H9 (cell line): ENCODE results near the gene CASP12. TPM values are rescaled to one million over a fixed set of nuclear protein-coding genes. Genes with fewer than 3 reads are reported as not detected.

Experiments used
- DNase-seq: peaks from one replicate; pipeline ENCODE4 v3.0.0-alpha.2; 2017
- H2AFZ ChIP-seq: one replicate; pipeline ENCODE4 v1.6.1; 2013; ENCODE audit warnings: mild to moderate bottlenecking, low read length, control low read depth, moderate library complexity
- H2AK5ac ChIP-seq: 2 replicates; pipeline ENCODE4 v1.6.1; 2013; ENCODE audit warnings: low read length, control low read depth, mixed read lengths; ENCODE audit not compliant: insufficient read length
- H2BK120ac ChIP-seq: one replicate; pipeline ENCODE4 v1.6.1; 2013; ENCODE audit warnings: low read depth, mild to moderate bottlenecking, low read length, control low read depth, inconsistent platforms; ENCODE audit not compliant: poor library complexity, severe bottlenecking
- H2BK12ac ChIP-seq: 2 replicates; pipeline ENCODE4 v1.6.1; 2013; ENCODE audit warnings: low read length, control low read depth, mixed read lengths, low read depth; ENCODE audit not compliant: insufficient read length
- H2BK15ac ChIP-seq: 2 replicates; pipeline ENCODE4 v1.6.1; 2013; ENCODE audit warnings: low read depth, low read length, control low read depth
- H2BK20ac ChIP-seq: one replicate; pipeline ENCODE4 v1.6.1; 2013; ENCODE audit warnings: low read depth, mild to moderate bottlenecking, low read length, control low read depth, inconsistent platforms; ENCODE audit not compliant: poor library complexity, severe bottlenecking
- H2BK5ac ChIP-seq: 2 replicates; pipeline ENCODE4 v1.6.1; 2013; ENCODE audit warnings: low read length, control low read depth, mixed read lengths; ENCODE audit not compliant: insufficient read length
- H3K14ac ChIP-seq: 2 replicates; pipeline ENCODE4 v1.6.1; 2013; ENCODE audit warnings: low read length, control low read depth; ENCODE audit not compliant: insufficient read depth
- H3K18ac ChIP-seq: 2 replicates; pipeline ENCODE4 v1.6.1; 2013; ENCODE audit warnings: low read depth, mild to moderate bottlenecking, mixed read lengths, low read length, control low read depth; ENCODE audit not compliant: insufficient read length
- H3K23ac ChIP-seq: 2 replicates; pipeline ENCODE4 v1.6.1; 2013; ENCODE audit warnings: low read length, control low read depth, mixed read lengths, low read depth; ENCODE audit not compliant: insufficient read length
- H3K23me2 ChIP-seq: 2 replicates; pipeline ENCODE4 v1.6.1; 2013; ENCODE audit warnings: low read depth, mild to moderate bottlenecking, mixed read lengths, low read length, control low read depth; ENCODE audit not compliant: insufficient read length, poor library complexity, severe bottlenecking
- H3K27ac ChIP-seq: 2 replicates; pipeline ENCODE4 v1.5.1; 2013; ENCODE audit warnings: low read length, control low read depth, mixed read lengths, low read depth; ENCODE audit not compliant: insufficient read length
- H3K27me3 ChIP-seq: 2 replicates; pipeline ENCODE4 v1.6.1; 2013; ENCODE audit warnings: low read length, control low read depth, inconsistent platforms; ENCODE audit not compliant: insufficient read depth
- H3K4ac ChIP-seq: 2 replicates; pipeline ENCODE4 v1.6.1; 2013; ENCODE audit warnings: low read depth, mild to moderate bottlenecking, control low read depth, inconsistent platforms, low read length, moderate library complexity
- H3K4me1 ChIP-seq: 2 replicates; pipeline ENCODE4 v1.6.1; 2013; ENCODE audit warnings: low read length, control low read depth, inconsistent platforms; ENCODE audit not compliant: insufficient read depth
- H3K4me2 ChIP-seq: 2 replicates; pipeline ENCODE4 v1.6.1; 2013; ENCODE audit warnings: low read length, control low read depth, mixed read lengths; ENCODE audit not compliant: insufficient read length, insufficient read depth
- H3K56ac ChIP-seq: 2 replicates; pipeline ENCODE4 v1.6.1; 2013; ENCODE audit warnings: low read depth, mild to moderate bottlenecking, mixed read lengths, low read length, control low read depth; ENCODE audit not compliant: insufficient read length
- H3K79me1 ChIP-seq: 2 replicates; pipeline ENCODE4 v1.6.1; 2013; ENCODE audit warnings: low read depth, mild to moderate bottlenecking, moderate library complexity, low read length, control low read depth, inconsistent platforms; ENCODE audit not compliant: insufficient read depth, poor library complexity, severe bottlenecking
- H3K79me2 ChIP-seq: 2 replicates; pipeline ENCODE4 v1.6.1; 2013; ENCODE audit warnings: low read length, control low read depth, inconsistent platforms; ENCODE audit not compliant: insufficient read depth
- H3K9ac ChIP-seq: 2 replicates; pipeline ENCODE4 v1.6.1; 2013; ENCODE audit warnings: low read length, control low read depth, mixed read lengths; ENCODE audit not compliant: insufficient read length; ENCODE audit errors: extremely low read depth
- H3K9me3 ChIP-seq: one replicate; pipeline ENCODE4 v1.6.1; 2013; ENCODE audit warnings: low read depth, low read length, inconsistent platforms; ENCODE audit not compliant: control insufficient read depth
- H3T11ph ChIP-seq: one replicate; pipeline ENCODE4 v1.6.1; 2013; ENCODE audit warnings: mild to moderate bottlenecking, low read length, control low read depth, inconsistent platforms
- H4K20me1 ChIP-seq: one replicate; pipeline ENCODE4 v1.6.1; 2013; ENCODE audit not compliant: control insufficient read depth, insufficient read length, insufficient read depth
- H4K5ac ChIP-seq: 2 replicates; pipeline ENCODE4 v1.6.1; 2013; ENCODE audit warnings: low read depth, mild to moderate bottlenecking, mixed read lengths, low read length, control low read depth; ENCODE audit not compliant: insufficient read length
- H4K8ac ChIP-seq: replicated peaks from 2 replicates; pipeline ENCODE4 v1.6.1; 2013; ENCODE audit warnings: low read length, control low read depth, mixed read lengths, low read depth; ENCODE audit not compliant: insufficient read length
- H4K91ac ChIP-seq: 2 replicates; pipeline ENCODE4 v1.6.1; 2013; ENCODE audit warnings: low read depth, mild to moderate bottlenecking, moderate library complexity, mixed read lengths, low read length, control low read depth; ENCODE audit not compliant: insufficient read length
- H3K27ac Mint-ChIP-seq, 3 experiments: 2 replicates in 2 of 3; 3 replicates in 1 of 3; pipeline ENCODE4 v1.8.0; 2020 to 2021; ENCODE audit warnings: mixed read lengths in 3 of 3, mild to moderate bottlenecking in 1 of 3, moderate library complexity in 1 of 3
- H3K27me3 Mint-ChIP-seq: 2 replicates; pipeline ENCODE4 v1.8.0; 2021; ENCODE audit warnings: low read depth, mild to moderate bottlenecking, moderate library complexity, mixed read lengths
- H3K36me3 Mint-ChIP-seq, 3 experiments: 2 replicates in 2 of 3; 3 replicates in 1 of 3; pipeline ENCODE4 v1.8.0; 2020 to 2021; ENCODE audit warnings: low read depth in 3 of 3, mixed read lengths in 3 of 3; ENCODE audit not compliant: insufficient read depth in 1 of 3
- H3K4me1 Mint-ChIP-seq, 2 experiments: 2 replicates each; pipeline ENCODE4 v1.8.0; 2020; ENCODE audit warnings: mixed read lengths in 2 of 2
- H3K4me3 Mint-ChIP-seq, 2 experiments: 2 replicates in 1 of 2; 3 replicates in 1 of 2; pipeline ENCODE4 v1.8.0; 2020 to 2021; ENCODE audit warnings: mild to moderate bottlenecking in 2 of 2, mixed read lengths in 2 of 2, moderate library complexity in 1 of 2
- H3K9me3 Mint-ChIP-seq, 2 experiments: 2 replicates in 1 of 2; 3 replicates in 1 of 2; pipeline ENCODE4 v1.8.0; 2020; ENCODE audit warnings: mild to moderate bottlenecking in 2 of 2, mixed read lengths in 2 of 2, moderate library complexity in 1 of 2
- WGBS: extraction: QIAGEN DNeasy Blood & Tissue Kit; methylation state at CpG from one replicate; pipeline ENCODE4 v1.1.7; 2013; ENCODE audit warnings: missing lambda C conversion rate, low lambda C conversion rate, mixed read lengths; ENCODE audit not compliant: insufficient read length; ENCODE audit errors: extremely low coverage; 5-methylcytosine and 5-hydroxymethylcytosine counted together
- total RNA-seq: library from RNA; stranded (reverse); gene quantifications from 2 replicates; pipeline ENCODE4 v1.2.1, GENCODE V29; 2021
- TF ChIP-seq, protein P1 (sequence below): fragments of 200-600 bp; sonication (generic); conservative IDR thresholded peaks from 3 replicates; pipeline ENCODE4 v1.8.0; 2021; ENCODE audit warnings: antibody characterized with exemption, mild to moderate bottlenecking

The CASP12 gene
- total RNA-seq, 1 experiment from 2014 or later, result not detected

DNA sequence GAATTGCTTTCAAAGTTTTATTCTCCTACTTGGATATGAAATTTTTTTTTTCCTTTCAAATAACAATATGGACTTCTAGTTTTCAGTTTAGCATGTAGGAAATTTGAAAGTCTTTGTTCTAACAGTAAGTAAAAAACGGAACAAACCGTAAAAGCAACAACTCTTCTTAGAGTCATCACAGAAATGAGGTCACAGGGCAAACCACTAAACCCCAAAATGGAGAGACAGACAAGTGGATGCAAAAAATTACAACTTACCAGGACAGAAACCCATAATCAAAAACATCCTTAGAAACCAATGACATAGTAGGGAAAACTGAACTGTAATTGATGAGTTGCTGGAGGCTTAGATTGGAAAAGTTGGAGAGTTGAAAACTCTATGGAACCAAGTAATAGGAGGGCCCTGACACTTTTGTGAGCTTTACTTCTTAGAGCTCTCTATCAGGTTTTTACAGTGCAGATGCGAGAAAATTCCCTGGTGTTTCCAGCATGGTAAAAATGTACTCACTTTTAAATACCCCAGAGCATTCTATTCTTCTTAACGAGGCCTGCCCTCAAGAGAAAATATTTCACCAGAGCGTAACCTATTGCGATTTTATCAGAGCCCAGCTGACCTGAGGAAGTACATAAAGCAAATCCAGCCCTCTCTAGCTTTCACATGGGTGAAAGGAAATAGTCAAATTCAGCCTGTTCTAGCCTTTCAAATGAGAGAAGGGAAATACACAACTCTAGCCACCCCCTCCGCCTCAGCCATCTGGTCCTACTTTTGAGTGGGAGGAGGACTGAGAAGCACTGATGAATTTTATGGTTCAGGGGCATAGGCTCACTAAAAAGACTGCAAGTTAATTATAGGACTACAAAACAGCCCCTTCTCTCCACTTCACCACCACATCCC lies 39.1 kb downstream of the CASP12 start:
- H2BK120ac ChIP-seq, result no peak overlapping the region
- no peak overlapping the region for H3K4ac ChIP-seq
- no peak overlapping the region for H3K9ac ChIP-seq
- H3K36me3 Mint-ChIP-seq, result no peaks in the 10 kb centered on the region; a peak in 1 of 7 replicates
- no peak for DNase-seq
- H3K23ac ChIP-seq, result no peak overlapping the region
- H3K14ac ChIP-seq, result no peak overlapping the region
- H2BK5ac ChIP-seq, result no peak overlapping the region
- no peak overlapping the region for H3K27ac Mint-ChIP-seq
- H3K4me1 Mint-ChIP-seq, result peaks cover 18 to 28% of the 10 kb centered on the region in 2 experiments
- no peak overlapping the region for H2BK20ac ChIP-seq
- H4K20me1 ChIP-seq, result no peaks in the 10 kb centered on the region
- H2AFZ ChIP-seq, result no peak overlapping the region
- no peak overlapping the region for H4K5ac ChIP-seq
- no peaks in the 10 kb centered on the region for H3K23me2 ChIP-seq
- no peak overlapping the region for H4K8ac ChIP-seq
- H3K79me2 ChIP-seq, result no peaks in the 10 kb centered on the region
- TF ChIP-seq, protein P1, sequence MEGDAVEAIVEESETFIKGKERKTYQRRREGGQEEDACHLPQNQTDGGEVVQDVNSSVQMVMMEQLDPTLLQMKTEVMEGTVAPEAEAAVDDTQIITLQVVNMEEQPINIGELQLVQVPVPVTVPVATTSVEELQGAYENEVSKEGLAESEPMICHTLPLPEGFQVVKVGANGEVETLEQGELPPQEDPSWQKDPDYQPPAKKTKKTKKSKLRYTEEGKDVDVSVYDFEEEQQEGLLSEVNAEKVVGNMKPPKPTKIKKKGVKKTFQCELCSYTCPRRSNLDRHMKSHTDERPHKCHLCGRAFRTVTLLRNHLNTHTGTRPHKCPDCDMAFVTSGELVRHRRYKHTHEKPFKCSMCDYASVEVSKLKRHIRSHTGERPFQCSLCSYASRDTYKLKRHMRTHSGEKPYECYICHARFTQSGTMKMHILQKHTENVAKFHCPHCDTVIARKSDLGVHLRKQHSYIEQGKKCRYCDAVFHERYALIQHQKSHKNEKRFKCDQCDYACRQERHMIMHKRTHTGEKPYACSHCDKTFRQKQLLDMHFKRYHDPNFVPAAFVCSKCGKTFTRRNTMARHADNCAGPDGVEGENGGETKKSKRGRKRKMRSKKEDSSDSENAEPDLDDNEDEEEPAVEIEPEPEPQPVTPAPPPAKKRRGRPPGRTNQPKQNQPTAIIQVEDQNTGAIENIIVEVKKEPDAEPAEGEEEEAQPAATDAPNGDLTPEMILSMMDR, result no peak
- H3K4me1 ChIP-seq, result no peaks in the 10 kb centered on the region
- H3K18ac ChIP-seq, result no peak overlapping the region
- H3K4me2 ChIP-seq, result no peak overlapping the region
- H3K9me3 Mint-ChIP-seq, result peaks cover 0 to 2% of the 10 kb centered on the region in 2 experiments; a peak in 1 of 5 replicates
- no peaks in the 10 kb centered on the region for H3K27me3 ChIP-seq
- no peak overlapping the region for H4K91ac ChIP-seq
- H3K27ac ChIP-seq, result no peak overlapping the region
- H2BK12ac ChIP-seq, result no peak overlapping the region
- no peaks in the 10 kb centered on the region for H3K79me1 ChIP-seq
- no peaks in the 10 kb centered on the region for H3K27me3 Mint-ChIP-seq
- no peak overlapping the region for H2BK15ac ChIP-seq
- no peaks in the 10 kb centered on the region for H3K9me3 ChIP-seq
- no peak overlapping the region for H3K4me3 Mint-ChIP-seq
- H3T11ph ChIP-seq, result no peak overlapping the region
- no peak overlapping the region for H3K56ac ChIP-seq
- no CpG with 5 or more reads among the region's 7 CpGs for WGBS
- no peak overlapping the region for H2AK5ac ChIP-seq
